GM04504 (cell line): ENCODE data around the gene MMP28.
"Not testable (repeated sequence)": the region's sequence is repeated elsewhere in the genome, so short reads cannot be mapped to it uniquely, and the experiment has no call there.

ENCODE experiments used
- DNase-seq: peaks from one replicate; pipeline ENCODE4 v3.0.0-alpha.2; 2012; ENCODE audit warnings: low read depth

MMP28 gene

DNA sequence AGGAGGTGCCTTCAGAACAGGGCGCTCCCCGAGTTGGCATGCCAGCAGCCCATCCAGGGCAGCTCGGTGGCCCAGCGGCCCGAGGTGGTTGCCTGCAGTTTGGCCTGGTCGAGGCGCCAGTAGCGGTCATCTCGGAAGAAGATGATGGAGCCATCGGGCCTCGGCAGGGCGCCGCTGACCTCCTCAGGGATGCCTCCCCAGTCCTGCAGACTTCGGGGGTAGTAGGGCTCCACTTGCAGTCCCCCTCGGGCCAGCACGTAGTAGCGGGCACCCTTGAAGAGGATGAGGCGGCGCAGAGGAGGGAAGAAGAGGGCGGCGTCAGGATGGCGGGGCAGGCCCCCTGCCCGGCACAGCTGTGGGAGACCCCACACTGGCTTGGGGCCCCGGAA is 29.0 kb downstream of the MMP28 start:
- DNase-seq = no peak

DNA sequence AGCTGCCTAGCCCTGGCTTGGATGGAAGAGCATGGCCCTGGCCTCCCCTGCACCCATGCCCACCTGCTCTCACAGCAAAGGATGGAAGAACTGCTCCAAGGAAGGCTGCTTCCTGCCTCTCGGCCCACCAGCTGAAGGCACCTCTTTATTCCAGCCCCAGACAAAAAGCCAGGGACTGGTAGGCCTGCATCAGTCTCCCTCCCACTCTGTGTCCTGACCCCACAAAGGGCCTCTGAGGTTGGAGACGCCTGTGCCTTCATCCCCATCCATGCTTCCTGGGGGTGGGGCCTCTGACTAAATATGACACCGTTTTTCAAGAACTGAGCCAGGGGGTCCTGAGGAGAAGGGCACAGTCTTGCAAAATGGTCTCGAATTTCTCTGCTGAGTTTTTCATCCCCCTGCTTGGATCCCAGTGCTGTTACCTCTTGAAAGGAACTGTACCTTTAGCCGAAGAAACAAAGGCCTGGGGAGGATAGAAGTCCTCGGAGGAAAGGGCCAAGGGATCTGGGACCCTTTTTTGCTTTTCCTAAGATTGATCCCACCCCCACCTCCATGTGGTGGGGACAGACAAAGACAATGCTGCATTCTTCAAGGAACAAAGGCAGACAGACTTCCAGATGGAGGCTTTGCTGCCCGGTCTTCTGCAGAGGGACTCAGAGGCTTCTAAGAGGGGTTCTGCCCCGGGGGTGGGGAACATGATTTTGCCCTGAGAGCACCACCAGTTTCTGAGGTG is 29.5 kb downstream of the MMP28 start:
- DNase-seq = no peak

DNA sequence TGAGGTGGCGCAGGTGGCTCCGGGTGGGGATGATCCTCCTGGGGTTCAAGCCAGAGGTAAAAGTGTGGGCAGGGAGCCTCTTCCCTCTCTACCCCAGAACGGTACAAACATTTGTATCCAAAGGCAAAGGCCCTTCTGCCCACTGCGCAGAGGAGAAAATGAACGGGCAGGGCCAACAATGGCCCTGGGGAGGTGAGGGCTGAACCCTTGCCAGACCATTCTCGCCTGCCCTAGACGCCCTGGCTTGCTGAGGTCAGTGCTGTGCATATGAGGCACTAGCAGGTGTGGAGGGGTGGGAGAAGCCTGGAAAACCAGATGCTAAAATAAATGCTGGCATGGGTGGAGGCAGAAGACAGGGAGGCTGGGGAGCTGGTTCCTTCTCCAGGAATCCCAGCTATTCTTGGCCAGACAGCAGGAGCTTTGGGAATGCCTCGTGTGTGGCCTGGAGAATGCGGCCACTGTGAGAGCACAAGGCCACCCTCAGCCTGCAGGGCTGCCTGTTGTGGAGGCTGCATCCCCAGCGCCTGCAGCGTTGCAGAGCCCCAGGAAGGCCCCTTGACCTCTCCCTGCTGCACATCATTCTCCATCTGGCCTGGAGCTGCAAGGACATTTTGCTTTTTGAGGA is 30.2 kb downstream of the MMP28 start:
- DNase-seq = no peak

DNA sequence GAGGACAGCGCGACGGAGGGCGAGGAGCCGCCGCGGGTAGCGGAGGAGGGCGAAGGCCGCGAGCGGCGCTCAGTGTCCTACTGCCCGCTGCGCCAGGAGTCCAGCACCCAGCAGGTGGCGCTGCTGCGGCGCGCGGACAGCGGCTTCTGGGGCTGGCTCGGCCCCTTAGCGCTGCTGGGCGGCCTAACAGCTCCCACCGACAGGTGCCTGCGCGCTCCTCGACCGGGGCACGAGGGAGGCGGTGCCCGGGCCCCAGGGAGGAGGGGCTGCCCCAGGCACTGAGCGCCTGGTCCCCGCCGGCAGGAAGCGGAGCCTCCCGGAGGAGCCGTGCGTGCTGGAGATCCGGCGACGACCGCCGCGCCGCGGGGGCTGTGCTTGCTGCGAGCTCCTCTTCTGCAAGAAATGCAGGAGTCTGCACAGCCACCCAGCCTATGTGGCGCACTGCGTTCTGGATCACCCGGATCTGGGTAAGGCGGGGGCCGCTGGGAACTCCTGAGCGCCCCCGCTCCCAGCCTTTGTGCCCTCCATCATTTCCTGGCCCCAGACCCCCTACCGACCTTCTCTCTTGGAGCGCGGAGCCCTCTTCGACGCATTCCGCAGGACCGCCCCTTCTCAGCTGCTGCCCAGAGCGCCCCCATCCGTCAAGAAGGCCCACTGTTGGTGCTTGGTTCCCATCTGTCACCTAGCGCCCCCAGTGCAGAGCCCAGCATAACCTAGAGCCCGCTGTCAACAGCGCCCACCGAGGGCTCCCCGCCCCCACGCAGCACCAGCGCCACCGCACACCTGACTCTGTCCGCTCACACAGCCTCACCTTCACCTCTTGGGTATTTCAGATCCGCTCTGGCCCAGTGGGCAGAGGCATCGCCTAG is 31.1 kb downstream of the MMP28 start:
- peak; percentile 52 for DNase-seq

DNA sequence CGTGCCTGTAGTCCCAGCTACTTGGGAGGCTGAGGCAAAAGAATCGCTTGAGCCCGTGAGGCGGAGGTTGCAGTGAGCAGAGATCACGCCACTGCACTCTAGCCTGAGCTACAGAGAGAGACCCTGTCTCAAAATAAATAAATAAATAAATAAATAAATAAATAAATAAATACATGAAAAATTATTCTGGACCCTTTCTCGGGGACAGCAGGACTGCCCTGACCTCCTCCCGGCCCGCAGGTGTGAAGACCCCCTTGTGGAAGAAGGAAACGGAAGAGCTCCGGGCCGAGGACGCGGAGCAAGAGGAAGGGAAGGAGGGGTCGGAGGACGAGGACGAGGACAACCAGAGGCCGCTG is 31.7 kb downstream of the MMP28 start:
- no peak for DNase-seq

DNA sequence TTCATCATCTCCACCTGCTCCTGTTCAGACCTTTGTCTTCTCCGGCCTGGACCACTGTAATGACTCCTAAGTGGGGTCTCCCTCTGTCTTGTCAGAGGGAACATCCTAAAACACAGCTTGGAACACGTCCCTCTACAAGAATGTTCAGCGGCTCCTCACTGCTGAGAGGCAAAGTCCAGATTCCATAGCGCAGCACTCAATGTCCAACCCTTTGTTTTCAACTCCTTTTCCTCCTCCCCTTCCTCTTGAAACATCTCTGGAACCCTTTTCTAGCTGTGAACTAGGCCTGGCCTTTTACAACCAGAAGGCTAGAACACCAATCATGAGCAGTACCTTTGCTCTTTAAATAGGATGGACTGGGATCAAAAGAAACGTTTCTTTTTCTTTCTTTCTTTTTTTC is 33.8 kb downstream of the MMP28 start:
- DNase-seq = no peak

DNA sequence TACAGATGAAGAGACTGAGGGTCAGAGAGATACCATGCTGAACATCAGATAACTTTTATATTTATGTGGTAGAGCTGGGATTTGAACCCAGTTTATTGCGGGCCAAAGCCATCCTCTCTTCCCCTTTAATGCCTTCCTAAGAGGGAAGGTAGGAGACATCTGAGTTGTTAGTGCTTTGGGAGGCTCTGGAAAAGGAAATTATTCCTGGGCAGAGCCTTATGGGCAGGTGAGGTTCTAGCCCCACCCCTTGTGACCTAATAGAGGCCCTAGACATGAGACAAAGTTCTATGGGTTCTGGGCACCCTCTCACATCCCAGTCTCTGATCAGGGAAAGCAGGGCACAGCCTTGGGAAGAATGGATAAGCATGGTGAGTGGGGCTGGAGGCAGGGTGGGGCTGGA is 34.9 kb downstream of the MMP28 start, which contains the start of gene C17orf50:
C17orf50 (plus strand) TSS at position 301 of the 400 bp plus-strand sequence; CDS start at position 356, 55 bp downstream.
- DNase-seq = no peak

DNA sequence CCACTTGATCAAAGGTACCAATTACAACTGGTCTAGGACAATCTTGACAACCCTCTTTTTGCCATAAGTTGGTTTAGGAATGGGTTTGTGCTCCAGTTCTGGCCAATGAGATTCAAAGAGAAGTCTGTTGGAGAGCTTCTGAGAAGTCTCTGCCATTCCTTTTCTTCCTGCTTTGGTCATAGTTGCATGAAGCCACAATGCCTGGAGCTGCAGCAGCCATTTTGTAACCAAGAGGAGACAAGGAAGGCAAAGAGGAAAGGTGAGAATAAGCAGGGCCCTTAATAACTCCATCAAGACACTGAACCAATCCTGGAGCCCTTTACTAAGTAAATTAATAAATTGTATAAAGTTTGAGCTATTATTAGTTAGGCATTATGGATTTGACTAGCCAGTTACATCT is 38.2 kb downstream of the MMP28 start:
- no peak for DNase-seq

DNA sequence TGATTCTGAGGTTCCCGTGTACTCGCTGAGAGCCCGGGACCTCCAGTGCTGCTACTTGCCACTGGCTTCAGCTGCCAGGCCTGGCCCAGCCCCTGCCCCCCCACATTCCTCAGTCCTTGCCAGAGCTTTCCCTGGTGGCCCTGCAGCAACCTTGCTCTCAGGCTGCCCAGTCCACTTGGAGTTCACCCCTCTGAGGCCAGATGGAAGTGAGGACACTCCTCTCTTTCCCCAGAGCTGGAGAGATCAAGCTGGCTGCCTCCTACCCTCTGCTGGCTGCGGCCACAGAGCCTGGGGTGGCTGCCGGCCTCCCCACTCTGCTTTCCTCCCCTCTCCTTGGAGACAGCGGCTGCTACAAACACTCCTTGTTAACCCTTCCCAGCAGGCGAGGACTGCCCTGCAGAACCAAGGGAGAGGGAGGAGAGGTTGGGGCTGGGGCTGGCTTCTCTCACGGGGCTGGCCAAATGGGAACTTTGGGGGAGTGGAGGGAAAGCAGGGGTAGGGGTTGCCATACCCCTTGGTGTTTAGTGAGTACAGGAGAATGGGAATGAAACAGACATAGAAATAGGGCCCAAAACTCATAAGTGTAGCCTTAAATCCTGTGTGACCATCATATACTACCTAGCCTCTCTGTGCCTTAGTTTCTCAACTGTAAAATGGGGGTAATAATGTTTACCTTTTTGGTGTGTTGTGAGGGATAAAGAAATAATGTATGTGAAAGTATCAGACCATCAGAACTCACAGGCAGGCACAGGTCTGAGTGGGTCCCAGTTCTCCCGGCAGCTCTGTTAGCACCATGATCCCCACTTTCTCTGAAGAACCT is 42.3 kb downstream of the MMP28 start, which contains the start of gene GAS2L2:
GAS2L2 (minus strand) TSS at position 295 of the 820 bp plus-strand sequence. CDS start 389 bp downstream, outside the sequence.
- DNase-seq = no peak

DNA sequence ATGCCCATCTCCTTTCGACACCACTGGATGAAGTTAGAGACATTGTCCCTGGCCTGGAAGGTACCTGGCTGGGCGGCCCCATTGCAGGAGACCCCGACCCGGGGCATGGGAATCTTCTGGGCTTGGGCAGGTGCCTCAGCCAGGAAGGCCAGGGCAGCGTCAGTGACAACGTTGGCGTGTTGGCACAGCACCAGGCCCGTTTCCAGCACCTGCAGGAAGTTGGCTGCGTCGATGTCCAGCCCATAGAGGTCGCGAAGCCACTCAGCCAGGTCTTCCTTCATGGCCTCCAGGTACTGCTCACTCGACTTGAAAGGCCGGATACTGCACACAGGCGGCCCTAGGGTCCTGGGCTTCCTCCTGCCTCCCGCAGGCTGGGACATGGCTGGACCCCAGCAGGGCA is 43.0 kb downstream of the MMP28 start:
- DNase-seq = no peak

DNA sequence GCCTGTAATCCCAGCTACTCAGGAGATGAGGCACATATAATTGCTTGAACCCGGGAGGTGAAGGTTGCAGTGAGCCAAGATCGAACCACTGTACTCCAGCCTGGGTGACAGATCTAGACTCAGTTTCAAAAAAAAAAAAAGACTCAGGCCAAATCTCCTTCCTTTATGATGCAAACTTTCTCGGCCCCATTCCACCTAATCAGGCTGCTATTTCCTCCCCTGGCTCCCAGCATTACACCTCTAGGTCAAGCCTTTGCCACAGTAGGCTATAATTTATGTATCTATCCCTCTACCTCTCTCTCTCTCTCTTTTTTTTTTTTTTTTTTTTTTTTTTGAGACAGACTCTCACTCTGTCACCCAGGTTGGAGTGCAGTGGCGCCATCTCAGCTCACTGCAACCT is 43.9 kb downstream of the MMP28 start:
- DNase-seq = not testable (repeated sequence)

DNA sequence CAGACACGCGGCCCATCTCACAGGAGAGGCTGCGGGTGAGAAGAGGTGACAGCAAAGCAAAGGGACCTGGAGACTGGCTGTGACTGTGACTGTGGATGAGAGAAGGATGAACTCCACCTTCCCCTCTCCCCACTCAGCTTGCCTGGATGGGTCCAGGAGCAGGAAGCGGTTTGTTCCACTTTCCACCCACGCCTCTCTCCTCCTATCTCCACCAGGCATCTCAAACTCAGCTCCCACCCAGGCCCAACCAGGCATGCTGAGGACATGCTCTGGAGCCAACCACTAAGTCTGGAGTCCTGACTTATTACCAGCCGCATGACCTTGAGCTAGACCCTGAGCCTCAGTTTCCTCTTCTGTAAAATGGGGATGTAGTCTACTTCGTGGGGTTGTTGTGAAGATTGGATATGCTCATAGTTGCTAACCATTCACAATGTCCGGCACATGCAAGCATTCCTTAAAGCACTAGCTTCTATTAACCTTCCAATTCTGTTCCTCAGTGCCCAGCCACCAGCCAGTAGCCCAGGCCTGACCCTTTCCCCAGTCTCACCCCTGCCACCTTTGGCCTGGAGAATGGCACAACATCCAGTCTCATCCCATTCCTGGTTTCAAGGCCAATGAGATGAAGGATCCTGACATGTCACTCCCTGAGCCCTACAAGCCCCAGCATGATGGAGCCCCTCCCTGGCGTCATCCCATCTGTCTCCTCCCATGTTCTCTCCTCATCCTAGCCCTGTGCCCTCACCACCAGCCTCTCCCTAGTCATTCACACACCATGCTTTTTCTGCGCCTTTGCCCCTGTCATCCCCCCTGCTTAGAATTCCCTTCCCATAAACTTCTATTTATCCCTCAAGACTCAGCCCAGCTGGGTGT is 44.7 kb downstream of the MMP28 start:
- no peak for DNase-seq

DNA sequence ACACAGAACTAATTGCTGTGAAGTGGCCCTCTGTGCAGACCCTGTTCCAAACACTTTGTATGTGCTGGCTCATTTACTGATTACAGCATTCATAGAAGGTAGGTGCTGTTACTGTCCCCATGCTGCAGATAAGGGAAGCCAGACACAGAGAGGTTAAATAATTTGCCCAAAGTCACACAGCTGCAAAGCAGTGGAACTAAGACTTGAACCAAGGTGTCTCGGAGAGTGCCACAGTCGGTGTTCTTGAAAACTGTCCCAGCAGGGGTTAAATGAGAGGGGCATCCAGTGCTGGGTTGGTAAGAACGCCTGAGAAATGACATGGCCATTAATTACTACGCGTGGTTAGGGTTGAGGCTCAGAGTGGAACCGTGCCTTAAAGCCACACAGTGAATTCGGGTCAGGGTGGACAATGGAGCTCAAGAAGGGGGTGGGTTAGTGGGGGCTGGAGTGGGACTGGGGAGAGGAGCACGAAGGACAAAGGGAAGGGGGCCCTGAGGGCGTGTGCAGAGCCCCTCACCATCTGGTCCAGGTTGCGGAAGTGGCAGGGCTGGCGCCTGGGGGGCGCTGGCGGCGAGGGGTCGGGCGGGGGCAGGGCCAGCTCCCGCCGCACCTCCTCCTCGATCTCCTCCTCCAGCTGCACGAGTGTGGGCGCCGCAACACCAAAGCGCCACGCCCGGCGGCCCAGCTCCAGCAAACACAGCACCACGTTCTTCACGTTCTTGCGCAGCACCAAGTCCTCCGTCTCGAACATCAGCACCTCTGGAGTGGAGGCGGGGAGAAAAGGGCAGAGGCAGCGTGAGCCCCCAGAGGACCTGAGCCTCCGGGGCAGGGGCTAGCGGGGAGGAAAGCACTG is 45.7 kb downstream of the MMP28 start:
- no peak for DNase-seq

DNA sequence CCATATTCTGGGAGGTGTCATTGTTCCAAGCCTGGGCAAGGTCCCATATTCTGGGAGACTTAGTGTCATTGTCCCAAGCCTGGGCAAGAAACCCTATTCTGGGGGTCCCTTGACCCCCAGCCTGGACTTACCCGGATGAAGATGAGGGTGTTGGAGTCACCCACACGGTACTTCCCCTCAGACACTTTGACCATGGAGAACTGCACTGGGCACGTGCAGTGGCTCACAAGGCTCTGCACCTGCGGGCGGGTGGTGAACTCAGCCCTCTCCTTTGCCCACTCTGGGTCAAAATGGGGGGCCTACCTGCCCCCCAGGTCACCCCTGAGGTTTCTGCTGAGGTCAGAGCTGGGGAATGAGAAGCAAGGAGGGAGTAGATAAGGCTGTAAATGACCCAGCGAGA is 46.5 kb downstream of the MMP28 start:
- DNase-seq = no peak

DNA sequence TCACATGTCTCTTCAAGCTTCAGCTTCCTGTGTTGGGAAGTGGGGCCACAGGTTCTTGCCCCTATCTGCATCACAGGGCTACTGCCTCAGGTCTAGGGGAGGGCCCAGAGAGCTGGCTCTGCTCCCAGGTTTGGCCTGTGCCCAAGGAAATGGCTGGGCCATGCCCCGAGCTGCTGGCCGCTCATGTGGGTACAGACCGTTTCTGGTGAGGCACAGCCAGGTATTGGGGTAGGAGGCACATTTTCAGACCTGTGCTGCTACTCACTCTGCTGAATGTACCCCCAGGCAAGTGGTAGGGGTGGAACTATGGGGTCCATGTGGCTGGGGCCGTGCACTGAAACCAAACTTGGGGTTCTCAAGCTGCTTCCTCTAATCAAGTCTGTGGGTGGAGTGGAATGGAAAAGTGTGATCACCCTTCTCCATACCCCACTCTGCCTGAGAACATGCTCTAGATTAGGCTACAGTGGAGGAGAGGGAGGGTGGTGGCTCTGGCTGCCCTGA is 47.0 kb downstream of the MMP28 start:
- DNase-seq = no peak

DNA sequence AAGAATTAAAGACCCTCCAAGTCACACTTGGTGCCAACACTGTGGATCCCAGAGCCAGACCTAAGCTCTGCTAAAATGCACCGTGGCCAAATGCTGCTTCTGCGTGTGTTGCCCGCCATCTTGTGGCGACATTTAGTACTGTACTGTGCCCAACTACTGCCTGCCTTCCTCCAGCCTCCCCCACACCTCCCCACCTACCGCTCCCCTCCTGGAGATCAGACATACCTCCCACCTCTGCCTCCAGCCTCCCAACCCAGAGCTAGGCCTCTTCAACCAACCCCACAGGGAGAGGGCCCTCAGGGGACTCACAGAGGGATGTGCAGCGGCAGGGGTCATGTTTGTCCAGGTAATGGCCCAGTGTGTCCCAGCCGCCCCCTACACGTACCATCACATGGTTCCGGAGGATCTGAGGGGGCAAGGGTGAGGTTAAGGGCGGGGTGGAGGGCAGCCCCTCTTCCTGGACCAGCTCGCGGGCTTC is 47.9 kb downstream of the MMP28 start:
- peak; percentile 42 for DNase-seq

DNA sequence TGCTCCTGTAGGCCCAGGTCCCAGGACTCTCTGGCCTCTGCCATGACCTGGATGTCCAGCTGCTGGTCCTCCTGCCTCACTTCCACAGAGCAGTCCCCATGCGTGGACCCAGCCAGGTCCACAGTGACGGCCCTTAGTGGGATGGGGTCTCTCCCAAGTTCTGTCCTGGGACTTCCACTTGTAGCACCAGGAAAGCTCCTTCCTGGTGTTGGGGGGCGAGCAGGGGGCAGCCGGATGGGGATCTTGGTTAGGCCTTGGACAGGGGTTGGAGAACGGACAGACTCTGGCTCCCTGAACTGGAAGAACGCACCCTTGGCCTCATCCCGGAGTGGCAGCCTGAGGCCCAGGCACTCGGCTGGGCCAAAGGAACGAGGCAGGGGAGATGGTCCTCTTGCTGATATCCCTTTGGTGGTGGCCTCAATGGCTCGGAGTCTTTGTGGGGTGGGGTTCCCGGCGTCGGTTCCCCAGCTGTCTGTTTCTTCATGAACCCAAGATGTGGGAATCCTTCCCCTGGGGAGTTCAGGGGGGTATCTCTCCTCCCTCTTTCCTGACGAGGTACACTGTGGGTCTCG is 49.6 kb downstream of the MMP28 start:
- no peak for DNase-seq

DNA sequence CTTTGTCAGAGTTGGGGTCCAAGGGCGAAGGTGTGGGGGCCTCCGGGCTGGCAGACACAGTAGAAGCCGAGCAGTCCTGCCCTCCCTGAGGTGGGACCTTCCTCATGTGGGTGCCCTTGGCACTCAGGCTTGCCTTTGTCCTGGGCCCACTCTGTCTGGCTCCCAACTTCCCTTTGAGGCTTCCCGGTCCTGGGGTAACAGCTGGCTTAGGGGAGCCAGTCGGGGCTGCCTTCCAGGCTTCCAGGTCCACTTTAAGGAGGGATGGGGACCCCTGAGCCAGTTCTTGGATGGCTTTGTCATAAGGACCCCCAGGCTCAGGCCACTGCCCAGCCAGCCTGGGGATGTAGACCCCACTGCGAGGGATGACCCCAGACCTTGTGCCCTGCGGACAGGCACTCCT is 50.2 kb downstream of the MMP28 start:
- DNase-seq = no peak

DNA sequence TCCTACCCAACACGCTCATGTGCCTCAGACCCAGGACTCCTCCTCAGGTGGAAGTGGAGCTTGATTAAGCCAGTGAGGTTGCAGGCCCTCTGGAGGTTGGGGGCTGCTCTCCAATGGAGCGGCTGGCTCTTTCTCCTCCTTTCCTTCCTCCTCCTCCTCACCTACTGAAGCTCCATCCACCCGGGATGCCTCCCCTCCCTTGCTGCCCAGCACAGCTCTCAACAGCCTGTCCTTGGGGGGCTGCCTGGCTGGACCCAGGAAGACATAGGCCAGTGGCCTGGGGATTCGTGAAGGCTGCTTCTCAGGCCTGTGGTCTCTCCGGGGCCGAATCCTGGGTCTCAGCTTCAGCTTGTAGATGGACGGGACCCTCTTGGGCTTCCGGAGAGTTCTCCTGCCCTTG is 50.6 kb downstream of the MMP28 start:
- no peak for DNase-seq
